GM04504 (cell line): ENCODE results near the gene ZNF43.
"Not testable (repeated sequence)": the region's sequence is repeated elsewhere in the genome, so short reads cannot be mapped to it uniquely, and the experiment has no call there.

ENCODE experiments used
- DNase-seq: peaks from one replicate; pipeline ENCODE4 v3.0.0-alpha.2; 2012; ENCODE audit warnings: low read depth

Gene ZNF43

DNA sequence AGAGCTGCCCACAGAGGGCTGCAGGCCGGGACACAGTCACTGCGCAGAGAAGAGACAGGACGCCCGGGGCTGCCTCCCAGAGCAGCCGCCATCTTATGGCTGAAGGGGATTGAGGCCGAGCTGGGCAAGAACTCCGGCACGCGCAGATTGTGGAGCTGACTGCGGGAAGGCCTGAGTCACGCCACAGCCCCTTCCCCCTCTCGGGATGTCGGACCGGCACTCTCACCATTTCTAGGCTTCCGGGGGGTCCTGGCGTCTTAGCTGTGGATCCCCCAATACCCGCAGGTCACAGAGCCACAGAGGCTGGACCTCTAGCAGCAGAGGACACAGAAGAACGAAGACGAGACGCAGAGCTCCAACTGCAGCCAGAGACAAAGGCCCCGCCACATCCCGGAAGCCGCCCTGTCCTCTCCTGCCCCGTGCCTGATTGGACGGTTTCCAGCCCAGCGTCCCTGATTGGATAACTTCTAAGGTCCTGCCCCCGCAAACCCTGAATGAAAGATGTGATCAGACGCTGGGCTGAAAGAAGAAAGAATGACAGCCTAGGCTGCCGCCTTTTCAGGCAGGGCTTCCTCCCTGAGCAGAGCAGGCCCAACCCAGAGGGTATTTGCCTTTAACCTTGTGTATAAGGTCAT lies at the start of gene ZNF43:
Gene ZNF43 (minus strand): TSS at position 373 of the 635 bp plus-strand sequence. CDS start 144 bp downstream, at position 229.
- peak; percentile 91 for DNase-seq

DNA sequence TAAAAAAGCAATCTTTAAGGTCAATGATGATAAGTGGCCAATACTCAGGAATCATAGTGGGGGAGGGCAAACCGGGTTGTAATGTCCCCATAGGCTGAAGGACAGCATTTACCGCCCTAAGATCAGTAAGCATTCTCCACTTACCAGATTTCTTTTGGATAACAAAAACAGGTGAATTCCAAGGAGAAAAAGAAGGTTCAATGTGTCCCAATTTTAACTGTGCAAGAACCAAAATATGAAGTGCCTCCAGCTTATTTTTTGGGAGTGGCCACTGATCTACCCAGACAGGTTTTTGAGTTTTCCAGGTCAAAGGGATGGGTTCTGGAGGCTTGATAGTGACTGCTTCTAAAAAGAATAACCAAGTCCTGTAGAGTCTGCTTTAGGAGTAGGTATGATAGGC lies 49.5 kb upstream of the ZNF43 start:
- not testable (repeated sequence) for DNase-seq

DNA sequence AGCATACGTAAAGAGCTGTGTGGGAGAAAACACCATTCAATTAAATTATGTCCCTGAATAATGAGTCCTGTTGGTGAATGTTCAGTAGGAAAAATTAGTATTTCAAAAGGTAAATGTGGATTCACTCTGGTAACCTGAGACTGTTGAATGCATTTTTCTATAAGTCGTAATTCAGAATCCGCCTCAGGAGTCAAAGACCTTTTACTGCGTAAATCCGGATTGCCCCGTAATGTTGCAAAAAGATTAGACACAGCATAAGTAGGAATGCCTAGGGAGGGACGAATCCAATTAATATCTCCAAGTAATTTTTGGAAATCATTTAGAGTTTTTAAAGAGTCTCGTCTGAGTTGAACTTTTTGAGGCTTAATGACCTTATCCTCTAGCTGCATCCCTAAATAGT lies 48.8 kb upstream of the ZNF43 start:
- DNase-seq = not testable (repeated sequence)

DNA sequence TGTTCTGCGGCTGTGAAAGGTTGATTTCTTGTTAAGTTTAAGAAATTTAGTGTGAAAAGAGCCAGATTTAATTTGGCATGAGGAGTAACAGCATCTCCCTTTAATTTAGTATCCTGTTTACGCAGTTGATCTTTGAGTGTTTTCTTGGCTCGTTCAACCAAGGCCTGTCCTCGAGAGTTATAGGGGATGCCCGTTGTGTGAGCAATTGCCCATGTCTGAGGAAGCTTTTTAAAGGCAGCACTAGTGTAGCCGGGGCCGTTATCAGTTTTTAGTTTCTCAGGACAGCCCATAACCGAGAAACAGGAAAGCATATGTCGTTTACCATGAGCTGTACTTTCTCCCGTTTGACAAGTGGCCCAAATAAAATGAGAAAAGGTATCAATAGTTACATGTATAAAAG lies 47.5 kb upstream of the ZNF43 start:
- no peak for DNase-seq

DNA sequence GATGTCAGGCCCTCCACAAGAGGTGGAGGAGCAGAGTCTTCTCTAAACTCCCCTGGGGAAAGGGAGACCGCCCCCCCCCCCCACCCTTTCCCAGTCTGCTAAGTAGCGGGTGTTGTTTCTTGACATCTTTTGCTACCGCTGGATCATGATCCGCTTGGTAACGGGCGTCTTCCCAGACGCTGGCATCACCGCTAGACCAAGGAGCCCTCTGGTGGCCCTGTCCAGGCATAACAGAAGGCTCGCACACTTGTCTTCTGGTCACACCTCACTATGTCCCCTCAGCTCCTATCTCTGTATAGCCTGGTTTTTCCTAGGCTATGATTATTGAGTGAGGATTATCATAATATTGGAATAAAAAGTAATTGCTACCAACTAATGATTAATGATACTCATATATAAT lies 44.8 kb upstream of the ZNF43 start:
- not testable (repeated sequence) for DNase-seq

DNA sequence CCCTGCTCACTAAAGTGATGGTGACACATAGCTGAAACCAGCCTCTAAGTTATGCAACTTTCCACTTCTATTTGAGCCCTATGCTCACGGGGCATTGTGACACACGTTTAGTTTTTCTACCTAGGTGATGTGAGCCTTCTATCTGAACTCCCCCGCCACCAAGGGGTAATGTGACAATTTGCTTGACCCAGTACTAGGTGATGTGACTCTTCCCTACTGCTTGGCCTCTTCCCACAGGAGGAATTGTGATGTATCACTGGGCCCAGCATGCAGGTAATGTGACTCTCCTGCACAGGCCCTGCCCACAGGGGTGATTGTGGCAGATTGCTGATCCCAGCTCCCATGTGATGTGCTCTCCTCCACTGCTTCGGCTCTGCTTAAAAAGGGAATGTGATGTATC lies 42.7 kb upstream of the ZNF43 start:
- no peak for DNase-seq

DNA sequence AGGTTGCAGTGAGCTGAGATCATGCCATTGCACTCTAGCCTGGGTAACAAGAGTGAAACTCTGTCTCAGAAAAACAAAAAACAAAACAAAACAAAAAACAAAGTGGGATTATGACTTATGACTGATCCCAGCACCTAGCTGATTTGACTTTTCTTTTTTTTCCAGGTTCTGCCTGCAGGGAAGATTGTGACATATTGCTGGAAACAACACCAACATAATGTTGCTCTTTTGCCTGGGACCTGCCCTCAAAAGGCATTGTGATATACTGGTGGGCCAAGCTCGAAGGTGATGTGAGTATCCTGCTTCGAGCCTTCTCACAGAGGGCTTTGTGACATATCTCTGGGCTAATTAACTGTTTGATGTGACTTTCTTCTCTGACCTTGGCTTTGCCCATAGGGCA lies 42.0 kb upstream of the ZNF43 start:
- DNase-seq = no peak

DNA sequence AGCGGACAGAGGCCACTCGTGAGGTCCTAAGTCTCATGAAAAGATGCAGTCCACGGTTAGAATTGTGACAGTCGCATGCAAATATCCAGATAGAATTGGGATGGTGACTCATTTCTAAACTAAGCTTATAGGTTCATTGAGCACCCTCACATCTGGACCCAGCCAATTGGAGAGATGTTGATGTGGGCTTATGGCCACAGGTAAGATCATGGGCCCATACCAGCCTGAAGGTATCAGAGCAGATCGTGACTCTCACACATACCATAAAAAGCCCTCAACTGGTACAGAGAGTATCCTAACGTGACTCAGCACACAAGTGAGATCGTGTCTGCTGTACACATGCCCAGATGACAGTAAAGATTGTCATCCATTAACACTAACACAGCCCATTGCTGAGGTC lies 40.6 kb upstream of the ZNF43 start:
- DNase-seq = not testable (repeated sequence)

DNA sequence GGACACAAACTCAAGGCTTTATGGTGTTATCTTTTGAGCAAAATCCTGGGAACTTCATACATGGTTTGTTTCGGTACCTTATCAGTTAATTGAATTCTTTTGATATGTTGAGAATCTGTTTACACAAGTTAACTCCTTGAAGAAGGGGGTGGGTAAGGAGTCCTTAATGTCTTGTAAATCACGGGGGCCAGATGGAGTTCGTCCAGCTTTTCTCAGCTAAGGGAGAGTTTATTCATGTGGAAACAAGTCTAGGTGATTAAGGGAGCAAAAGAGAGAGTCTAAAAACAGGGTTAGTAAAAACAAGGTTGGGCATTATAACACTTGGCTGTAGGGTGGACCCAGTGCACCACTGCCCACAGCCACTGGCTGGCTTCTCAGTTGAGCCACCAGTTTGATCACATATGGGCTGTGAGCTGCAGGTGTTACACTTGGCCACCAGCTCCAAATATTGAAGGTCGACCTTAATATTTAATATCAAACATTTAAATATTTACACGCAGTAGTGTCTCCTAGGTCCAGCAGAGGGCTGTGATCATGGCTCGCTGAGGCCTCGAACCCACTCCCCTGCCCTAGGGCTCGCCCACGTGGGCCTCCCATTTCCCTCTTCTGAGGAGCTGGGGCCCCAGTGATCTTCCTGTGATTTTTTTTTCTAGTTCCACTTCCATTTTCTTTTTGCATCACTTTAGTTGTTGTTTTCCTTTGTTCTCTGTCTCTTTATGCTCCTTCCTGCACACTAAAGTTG lies 21.0 kb upstream of the ZNF43 start:
- no peak for DNase-seq

DNA sequence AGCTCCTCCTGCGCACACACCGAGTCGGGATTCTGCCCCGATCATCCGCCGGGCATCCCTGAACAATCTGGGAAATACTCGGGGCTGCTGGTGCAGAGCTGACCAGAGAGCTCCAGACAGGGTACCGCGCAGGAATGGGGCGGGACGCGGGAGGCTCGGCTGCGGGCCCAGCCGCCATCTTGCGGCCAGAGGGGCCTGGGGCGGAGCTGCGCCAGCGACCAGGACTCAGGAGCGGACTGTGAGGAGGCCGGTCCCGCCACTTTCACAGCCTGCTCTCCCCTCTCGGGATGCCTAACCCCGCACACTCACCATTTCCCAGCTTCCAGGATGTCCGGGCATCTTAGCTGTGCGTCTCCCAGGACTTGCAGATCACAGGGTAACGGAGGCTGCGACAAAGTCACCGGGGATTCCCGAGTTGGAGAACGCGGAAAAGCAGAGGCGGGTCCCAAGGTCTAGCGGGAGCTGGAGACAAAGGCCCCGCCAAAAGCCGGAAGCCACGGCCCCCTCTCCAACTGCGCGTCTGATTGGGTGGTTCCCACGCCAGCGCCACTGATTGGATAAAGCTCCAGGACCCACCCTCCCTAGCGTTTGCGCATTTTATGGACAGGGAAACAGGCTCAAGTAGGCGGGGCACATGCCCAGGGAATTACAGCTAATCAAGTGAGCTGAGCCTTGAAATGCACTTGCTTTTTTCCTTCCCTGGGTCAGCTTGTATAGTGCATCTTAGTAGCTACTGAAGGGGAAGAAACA lies 15.8 kb upstream of the ZNF43 start:
- DNase-seq = peak; percentile 92

DNA sequence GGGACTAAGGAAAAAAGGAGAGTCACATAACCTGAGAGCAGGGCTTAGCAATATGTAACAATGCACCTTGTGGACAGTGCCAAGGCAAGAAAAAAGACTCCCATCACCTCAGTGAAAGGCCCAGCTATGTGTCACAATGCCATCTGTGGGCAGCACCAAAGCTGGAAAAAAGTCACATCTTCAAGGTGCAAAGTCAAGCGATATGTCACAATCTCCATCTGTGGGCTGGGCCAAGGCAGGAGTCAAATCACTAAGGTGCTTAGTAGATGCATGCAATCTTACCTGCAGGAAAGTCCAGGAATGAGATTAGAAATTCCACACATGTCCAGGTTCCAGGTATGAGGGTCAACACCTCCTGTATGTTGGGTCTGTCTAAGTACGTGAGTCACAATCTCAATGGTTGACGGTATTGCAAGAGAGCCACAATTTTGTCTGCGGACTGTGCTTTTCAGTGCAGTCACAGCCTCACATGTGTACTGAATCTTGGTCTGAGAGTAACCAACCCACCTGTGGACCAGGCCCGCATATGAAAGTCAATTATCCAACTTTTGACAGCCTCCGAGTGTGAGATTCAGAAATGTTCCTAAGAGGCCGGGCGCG lies 14.8 kb upstream of the ZNF43 start:
- DNase-seq = no peak

DNA sequence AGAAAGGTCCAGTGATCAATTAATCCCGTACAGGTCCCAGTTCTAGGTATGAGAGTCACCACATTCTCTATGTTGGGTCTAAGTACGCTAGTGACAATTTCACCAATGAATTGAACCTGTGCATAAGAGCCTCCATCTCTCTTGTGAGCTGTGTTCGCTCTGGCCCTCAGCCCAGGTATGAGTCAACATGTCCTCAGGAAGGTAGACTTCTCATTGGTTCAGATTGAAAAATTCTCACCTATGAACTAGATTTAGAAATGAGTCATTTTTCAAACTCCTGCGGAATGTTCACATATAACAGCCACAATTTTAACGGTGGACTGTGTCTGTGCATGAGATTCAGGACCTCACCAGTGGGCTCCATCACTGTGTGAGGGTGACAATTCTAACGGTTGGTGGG lies 12.7 kb upstream of the ZNF43 start:
- DNase-seq = no peak

DNA sequence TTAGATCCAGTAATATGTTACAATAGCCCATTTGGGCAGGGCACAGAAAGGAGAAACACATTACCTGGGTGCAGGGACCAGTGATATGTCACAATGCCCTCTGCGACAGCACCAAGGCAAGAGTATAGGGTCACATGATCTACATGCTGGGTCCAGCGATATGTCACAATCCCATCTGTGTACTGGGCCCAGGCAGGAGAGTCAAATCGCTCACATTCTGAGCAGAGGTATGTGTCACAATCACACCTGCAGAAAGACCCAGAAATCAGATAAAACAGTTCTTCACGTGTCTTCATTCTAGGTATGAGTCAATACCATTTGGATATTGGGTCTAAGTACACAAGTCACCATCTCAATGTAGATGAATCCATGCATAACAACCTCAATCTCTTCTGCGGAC lies 7.1 kb upstream of the ZNF43 start:
- no peak for DNase-seq

DNA sequence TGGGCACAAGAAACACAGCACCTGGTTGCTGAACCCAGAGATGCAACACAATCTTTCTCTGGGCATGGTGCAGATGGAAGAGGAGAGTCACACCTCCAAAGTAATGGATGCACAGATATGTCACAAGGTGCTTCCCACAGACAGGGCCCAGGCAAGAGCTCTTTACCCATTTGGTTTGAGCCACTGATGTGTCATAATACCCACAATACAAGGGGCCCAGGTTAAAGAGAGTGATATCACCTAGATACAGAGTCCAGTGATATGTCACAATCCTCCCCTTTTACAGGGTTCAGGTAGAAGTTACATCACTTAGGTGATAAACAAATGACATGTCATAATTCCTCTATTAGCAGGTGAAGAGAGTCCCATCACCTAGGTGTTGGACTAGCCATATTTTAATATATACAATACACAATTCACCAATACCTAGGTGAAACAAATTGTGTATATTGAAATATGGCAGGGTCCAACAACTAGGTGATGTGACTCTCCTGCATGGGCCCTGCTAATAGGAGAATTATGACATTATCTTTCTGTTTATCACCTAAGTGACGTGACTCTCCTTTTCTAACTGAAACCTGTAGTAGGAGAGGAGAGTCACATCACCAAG lies 5.6 kb upstream of the ZNF43 start:
- DNase-seq = no peak

DNA sequence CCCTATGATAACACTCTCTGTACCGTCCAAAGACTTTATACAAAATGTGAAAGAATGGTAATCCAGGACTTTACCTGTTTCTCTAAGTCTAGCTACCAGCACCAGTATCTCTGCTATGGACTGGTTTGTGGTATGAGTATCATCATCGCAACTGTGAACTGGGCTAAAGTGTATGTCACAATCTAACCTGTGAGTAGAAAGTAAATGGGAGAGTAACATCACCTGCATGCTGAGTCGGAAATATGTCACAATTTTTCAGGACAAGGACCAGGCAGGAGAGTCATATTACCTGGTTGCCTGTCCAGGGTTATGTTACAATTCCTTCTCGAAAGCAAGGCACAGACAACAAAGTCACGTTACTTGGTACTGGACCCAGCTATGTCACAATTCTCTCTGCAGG lies 5.1 kb upstream of the ZNF43 start:
- DNase-seq = no peak

DNA sequence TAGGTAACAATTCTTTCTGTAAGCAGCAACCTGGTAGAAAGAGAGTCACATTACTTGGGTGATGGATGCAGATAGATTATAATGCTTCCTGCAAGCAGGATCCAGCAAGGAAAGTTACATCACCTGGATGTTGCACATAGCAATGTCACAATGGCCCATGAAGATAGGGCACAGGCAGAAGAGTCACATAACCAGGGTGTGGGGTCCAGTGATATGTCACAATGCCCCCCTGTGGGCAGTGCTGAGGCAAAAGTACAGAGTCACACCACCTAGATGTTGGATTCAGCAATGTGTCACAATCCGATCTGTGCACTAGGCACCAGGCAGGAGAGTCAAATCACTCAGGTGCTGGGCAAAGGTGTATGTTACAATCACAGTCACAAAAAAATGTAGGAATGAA lies 4.0 kb upstream of the ZNF43 start:
- no peak for DNase-seq

DNA sequence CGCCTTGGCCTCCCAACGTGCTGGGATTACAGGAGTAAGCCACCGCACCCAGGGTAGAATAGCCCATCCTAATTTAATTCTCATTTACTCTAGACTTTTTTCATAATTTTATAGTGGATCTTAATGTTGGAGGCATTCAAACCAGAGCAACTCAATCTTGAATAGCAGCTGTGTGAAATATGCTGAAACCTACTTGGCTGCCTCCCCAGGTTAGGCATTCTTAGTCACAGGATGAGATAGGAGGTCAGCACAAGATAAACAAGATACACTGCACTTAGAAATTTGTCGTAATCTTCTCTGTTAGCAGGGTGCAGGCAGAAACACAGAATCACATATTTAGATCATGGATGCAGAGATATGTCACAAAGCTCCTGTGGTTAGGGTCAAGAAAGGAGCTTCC lies 2.7 kb upstream of the ZNF43 start:
- peak; percentile 2 for DNase-seq

DNA sequence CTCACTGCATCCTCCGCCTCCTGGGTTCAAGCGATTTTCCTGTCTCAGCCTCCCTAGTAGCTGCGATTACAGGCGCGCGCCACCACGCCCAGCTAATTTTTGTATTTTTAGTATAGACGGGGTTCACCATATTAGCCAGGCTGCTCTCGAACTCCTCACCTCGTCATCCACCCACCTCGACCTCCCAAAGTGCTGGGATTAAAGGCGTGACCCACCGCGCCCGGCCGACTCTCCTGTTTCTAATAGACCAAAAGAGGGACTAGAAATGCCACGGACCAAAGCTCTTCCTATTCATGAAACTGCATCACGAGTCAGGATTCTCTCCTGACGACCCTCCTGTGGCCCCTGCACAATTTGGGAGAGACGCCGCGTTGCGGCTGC lies 563 bp downstream of the ZNF43 start:
- no peak for DNase-seq

DNA sequence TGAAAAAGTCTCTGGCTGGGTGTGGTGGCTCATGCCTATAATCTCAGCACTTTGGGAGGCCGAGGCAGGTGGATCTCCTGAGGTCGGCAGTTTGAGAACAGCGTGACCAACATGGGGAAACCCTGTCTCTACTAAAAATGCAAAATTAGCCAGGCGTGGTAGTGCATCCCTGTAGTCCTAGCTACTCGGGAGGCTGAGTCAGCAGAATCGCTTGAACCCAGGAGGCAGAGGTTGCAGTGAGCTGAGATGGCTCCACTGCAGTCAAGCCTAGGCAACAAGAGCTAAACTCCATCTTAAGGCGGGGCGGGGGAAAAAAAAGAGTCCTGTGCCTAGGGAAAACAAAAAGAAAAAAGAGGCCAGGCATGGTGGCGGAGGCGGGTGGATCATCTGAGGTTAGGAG lies 2.2 kb downstream of the ZNF43 start:
- DNase-seq = no peak

DNA sequence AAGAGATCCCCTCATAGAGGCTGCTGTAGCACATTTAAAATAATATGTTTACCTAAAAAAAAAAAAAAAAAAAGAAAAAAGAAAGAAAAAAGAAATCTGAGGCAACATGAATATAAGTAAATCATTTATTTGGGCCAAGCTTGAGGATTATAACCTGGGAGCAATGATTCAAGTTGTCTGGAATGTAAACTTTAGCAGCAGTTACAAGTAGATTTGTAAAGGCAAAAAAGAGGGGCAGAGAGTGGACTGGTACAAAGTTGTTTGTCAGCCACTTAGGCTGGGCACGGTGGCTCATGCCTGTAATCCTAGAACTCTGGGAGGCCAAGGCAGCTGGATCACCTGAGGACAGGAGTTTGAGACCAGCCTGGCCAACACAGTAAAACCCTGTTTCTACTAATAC lies 11.3 kb downstream of the ZNF43 start:
- no peak for DNase-seq

DNA sequence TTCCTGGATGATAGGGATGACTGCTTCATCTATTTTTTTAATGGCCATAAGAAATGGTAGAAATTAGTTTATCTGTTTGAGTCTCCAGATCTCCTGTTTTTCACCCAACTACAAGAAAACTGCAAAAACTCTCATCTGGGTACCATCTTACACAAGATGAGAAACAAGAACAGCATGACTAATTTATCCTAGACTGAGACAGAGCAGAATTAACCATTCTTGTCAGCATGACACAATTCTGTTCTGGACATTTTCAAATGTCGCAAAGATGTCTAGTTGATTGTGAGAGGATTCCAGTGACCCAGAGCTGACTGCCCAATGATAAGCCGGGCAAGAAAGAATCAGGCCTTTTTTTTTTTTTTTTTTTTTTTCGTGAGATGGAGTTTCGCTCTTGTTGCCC lies 12.8 kb downstream of the ZNF43 start:
- DNase-seq = no peak

DNA sequence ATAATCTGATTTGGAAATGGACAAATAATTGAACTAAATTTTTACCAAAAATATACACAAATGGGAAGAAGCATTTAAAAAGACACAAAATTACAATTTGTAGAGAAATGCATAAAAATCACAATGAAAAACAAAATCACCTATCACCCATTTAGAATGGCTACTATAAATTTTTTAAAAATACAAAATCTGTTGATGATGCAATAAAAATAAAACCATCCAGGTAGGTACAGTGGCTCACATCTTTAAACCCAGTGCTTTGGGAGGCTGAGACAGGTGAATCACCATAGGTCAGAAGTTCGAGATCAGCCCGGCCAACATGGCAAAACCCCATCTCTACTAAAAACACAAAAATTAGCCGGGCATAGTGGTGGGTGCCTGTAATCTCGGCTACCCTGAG lies 23.5 kb downstream of the ZNF43 start:
- DNase-seq = no peak
